UCSD-AML1 (cell line): ENCODE data around the gene FRMD6.
"Not testable (repeated sequence)": the region's sequence is repeated elsewhere in the genome, so short reads cannot be mapped to it uniquely, and the experiment has no call there.

Source experiments
- DNase-seq: peaks from one replicate; lab custom pipeline; 2025; ENCODE audit not compliant: unreplicated experiment; lab: John Stamatoyannopoulos, UW

Gene FRMD6

DNA sequence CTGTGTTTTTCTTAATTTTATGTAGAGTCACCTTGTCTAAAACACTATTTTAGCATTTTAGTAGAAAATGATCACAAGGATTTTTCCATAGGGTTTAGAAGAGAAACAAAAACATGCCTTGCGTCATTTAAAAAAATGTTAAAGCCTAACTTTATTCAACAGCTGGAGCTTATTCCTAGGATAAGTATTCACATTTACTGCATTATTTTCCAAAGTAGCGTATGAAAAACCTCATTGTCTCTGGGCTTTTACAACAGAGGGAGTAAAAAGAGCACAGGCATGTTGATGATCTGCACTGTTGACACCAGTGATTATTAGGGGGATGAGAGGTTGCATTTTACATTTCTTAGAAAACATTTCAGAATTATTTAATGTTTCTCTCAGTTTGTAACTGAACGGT lies 66.1 kb downstream of the FRMD6 start:
- DNase-seq, result no peak

- DNase-seq, result no peak
Observed at GRCh38 chr14:51719955-51720354, 68.2 kb downstream of the FRMD6 start.

DNA sequence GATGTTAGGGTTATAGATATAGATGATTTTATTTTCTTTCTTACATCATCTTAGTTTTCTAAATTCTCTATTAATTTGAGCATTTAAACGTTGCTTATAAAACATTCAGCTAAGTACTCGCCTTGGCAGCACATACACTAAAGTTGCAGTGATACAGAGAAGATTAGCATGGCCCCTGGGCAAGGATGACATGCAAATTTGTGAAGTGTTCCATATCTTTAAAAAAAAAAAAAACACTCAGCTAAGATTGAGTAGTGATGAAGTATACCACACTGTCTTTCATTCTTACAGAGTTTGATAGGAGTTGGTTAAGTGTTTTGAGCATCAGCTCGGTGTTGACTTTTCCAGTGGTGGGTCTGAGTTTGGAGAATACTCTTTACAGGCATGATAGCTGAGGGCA lies 72.3 kb downstream of the FRMD6 start:
- DNase-seq, result no peak

DNA sequence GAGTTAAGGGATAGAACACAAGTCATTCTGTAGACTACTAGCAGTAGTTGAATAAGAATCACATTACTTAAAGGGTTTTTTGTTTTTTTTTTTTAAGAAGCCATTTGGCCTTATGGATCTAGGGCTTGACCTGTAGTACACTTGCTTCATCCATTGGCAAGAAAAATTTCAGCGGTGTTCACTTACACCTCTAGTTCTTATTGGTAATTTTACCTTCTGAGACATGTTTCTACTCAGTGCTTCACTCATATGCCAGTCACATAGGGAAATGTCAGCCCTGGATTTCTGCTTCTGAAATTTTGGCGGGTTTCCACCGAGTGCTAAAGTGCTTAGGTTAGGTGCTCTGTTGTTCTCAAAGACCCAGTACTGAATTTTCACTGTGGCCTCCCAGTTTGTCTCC lies 72.9 kb downstream of the FRMD6 start:
- no peak for DNase-seq

DNA sequence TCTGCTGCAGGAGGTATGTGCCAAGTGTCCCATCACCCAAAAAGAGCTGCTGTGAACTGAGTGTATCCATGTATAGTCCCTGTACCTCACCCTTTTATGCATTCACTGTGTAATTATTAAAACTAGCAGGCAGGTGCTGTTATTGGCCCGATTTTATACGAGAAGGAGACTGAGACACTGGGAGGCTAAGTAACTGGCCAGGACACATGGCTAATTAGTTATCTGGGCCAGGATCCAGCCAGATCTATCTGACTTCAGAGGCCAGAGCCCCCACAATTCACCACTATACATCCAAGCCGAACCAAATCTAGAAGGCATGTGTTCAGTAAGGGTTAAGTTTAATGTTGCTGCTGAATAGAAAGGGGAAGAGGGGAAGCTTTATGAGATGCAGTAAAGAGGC lies 73.4 kb downstream of the FRMD6 start:
- DNase-seq, result no peak

- no peak for DNase-seq
Observed at GRCh38 chr14:51726166-51726899, 74.6 kb downstream of the FRMD6 start.

GRCh38 chr14:51727526-51727925 lies 75.8 kb downstream of the FRMD6 start:
- DNase-seq, result no peak

GRCh38 chr14:51730098-51730497 lies 78.4 kb downstream of the FRMD6 start:
- DNase-seq, result no peak

- no peak for DNase-seq
Observed at GRCh38 chr14:51730684-51731083, 79.0 kb downstream of the FRMD6 start.

DNA sequence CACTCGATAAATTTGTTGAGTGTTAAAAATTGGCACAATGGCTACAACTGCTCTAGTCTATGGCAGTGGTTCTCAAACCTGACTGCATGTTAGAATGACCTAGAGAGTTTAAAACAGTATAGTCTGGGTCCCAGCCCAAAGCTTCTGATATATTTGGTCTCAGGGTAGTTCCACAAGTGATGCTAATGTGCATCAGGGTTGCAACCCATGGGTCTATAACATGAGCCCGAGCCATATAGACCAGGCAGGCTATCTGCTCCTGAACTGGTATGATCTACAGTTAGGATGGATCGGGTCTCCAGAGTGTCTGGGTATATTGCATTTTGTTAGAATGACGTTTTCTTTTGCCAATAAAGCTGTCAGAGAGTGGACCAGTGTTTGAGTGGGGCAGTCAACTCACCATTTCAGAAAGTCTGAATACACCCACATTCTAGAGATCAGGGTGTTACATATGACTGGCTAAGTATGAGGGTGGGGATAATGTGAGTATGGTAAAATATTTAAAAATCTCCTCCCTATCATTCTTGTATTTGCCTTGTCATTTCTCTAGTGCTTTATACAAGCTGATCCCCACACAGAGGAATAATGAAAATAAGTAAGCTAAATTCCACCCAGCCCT lies 80.9 kb downstream of the FRMD6 start:
- no peak for DNase-seq

- no peak for DNase-seq
Observed at GRCh38 chr14:51733147-51733546, 81.4 kb downstream of the FRMD6 start.

- DNase-seq, result no peak
Observed at GRCh38 chr14:51735851-51736250, 84.1 kb downstream of the FRMD6 start.

- DNase-seq, result no peak
Observed at GRCh38 chr14:51738754-51739153, 87.0 kb downstream of the FRMD6 start.

DNA sequence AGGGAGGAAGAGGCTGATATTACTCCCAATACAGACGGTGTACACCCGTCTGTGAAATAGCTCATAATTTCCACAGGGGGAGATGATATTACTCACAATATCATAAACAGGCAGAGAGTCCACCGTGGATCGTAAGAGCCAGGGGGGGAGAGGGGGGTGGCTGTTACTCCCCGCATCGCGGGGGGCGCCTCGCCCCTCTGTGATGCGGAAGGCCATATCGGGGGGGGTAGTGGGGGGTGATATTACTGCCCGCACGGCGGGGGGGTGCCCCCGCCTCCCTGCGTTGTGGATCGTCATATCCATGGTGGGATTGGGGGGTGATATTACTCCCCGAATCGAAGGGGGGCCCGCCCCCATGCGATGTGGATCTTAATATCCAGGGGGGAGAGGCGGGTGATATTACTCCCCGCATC lies 91.9 kb downstream of the FRMD6 start:
- DNase-seq, result no peak

DNA sequence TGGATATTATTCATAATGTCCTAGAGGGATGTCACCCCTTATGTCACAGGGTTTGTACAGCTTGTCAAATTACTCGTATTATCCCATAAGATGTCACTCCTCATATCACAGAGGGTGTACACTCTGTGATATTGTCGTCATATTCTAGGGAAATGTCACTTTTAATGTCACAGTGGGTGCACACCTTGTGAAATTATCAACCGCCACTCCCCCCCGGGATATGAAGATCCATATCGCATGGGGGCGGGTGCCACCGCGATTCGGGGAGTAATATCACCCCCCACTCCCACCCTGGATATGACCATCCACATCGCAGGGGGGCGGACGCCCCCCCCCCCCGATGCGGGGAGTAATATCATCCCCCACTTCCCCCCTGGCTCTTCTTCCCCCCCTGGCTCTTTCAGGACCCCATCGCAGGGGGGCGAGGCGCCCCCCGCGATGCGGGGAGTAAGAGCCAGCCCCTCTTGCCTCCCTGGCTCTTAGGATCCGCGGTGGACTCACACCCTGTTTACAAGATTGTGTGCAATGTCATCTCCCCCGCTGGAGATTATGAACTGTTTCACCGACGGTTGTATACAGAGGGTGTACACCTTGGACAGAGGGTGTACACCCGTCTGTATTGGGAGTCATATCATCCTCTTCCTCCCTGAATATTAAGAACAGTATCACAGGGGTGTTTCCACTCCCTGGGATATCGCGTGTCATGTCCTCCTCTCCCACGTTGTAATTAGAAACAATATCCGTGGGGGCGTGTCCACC lies 92.8 kb downstream of the FRMD6 start:
- DNase-seq, result no peak

DNA sequence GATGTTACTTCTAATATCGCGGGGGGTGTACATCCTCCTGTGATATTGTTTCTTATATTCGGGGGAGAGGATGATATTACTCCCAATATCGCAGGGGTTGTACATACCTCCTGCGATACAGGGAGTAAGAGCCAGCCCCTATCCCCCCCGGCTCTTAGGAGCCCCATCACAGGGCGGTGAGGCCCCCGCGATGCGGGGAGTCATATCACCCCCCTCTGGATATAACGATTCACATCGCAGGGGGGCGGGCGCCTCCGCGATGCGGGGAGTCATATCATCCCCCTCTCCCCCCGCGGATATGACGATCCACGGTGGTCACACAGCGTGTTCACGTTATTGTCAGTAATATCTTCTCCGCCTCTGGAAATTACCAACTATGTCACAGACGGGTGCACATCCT lies 95.1 kb downstream of the FRMD6 start:
- DNase-seq, result not testable (repeated sequence)

DNA sequence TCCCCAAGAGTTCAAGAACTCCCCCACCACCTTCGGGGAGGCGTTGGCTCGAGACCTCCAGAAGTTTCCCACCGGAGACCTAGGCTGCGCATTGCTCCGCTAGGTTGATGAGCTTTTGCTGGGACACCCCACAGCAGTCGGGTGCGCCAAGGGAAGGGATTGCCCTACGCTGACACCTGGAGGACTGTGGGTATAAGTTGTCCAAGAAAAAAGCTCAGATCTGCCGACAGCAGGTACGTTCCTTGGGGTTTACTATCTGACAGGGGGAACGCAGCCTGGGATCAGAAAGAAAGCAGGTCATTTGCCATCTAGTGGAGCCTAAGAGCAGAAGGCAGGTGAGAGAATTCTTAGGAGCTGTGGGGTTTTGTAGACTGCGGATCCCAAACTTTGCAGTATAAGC lies 98.8 kb downstream of the FRMD6 start:
- DNase-seq, result no peak

GRCh38 chr14:51751611-51752345 lies 100.1 kb downstream of the FRMD6 start:
- DNase-seq, result not testable (repeated sequence)

GRCh38 chr14:51757756-51758155 lies 106.0 kb downstream of the FRMD6 start:
- not testable (repeated sequence) for DNase-seq

DNA sequence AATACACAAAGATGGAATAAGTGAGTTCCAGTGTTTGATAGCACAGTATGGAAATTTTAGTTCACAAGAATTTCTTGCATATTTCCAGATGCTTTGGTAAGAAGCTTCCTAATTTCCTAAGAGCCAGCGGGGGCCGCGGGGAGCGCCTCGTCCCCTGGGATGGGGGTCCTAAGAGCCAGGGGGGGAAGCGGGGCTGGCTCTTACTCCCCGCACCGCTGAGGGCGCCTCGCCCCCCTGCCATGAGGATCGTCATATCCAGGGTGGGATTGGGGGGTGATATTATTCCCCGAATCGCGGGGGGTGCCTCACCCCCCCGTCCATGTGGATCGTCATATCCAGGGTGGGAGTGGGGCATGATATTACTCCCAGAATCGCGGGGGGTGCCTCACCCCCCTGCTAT lies 108.2 kb downstream of the FRMD6 start:
- no peak for DNase-seq

- not testable (repeated sequence) for DNase-seq
Observed at GRCh38 chr14:51765726-51766125, 114.0 kb downstream of the FRMD6 start.
